HG03175 (cell line): ENCODE results near the gene PXDN.
"Not testable (repeated sequence)": the region's sequence is repeated elsewhere in the genome, so short reads cannot be mapped to it uniquely, and the experiment has no call there.

Experiments
- ATAC-seq: cut with Tn5 transposase; IDR thresholded peaks from one replicate; pipeline ENCODE4 v1.9.1; 2021; ENCODE audit warnings: mild to moderate bottlenecking, moderate library complexity; ENCODE audit not compliant: unreplicated experiment

PXDN gene

GRCh38 chr2:1777781-1778180, 33.5 kb upstream of the PXDN start:
- ATAC-seq, result no peak

GRCh38 chr2:1777156-1777555, 32.8 kb upstream of the PXDN start:
- no peak for ATAC-seq

GRCh38 chr2:1775511-1776035, 31.3 kb upstream of the PXDN start:
- ATAC-seq, result no peak

- ATAC-seq, result no peak
These were observed 30.6 kb upstream of the PXDN start for GRCh38 chr2:1774929-1775328.

- ATAC-seq, result no peak
These were observed 29.6 kb upstream of the PXDN start for GRCh38 chr2:1773883-1774282.

- ATAC-seq, result no peak
These were observed 28.4 kb upstream of the PXDN start for GRCh38 chr2:1772471-1773267.

GRCh38 chr2:1771626-1772280, 27.4 kb upstream of the PXDN start:
- ATAC-seq, result no peak

GRCh38 chr2:1770566-1771380, 26.5 kb upstream of the PXDN start:
- ATAC-seq, result no peak

GRCh38 chr2:1769703-1770422, 25.5 kb upstream of the PXDN start:
- peak; percentile 62 for ATAC-seq

- ATAC-seq, result no peak
These were observed 23.8 kb upstream of the PXDN start for GRCh38 chr2:1767939-1768691.

- no peak for ATAC-seq
These were observed 22.8 kb upstream of the PXDN start for GRCh38 chr2:1766851-1767811.

- ATAC-seq, result no peak
These were observed 22.1 kb upstream of the PXDN start for GRCh38 chr2:1766425-1766824.

GRCh38 chr2:1765201-1765600, 20.9 kb upstream of the PXDN start:
- ATAC-seq, result not testable (repeated sequence)

- no peak for ATAC-seq
These were observed 15.3 kb upstream of the PXDN start for GRCh38 chr2:1759611-1759930.

GRCh38 chr2:1758774-1759610, 14.7 kb upstream of the PXDN start:
- ATAC-seq, result no peak

- ATAC-seq, result no peak
These were observed 13.9 kb upstream of the PXDN start for GRCh38 chr2:1758171-1758570.

- no peak for ATAC-seq
These were observed 13.3 kb upstream of the PXDN start for GRCh38 chr2:1757567-1757966.

GRCh38 chr2:1757146-1757545, 12.8 kb upstream of the PXDN start:
- not testable (repeated sequence) for ATAC-seq
